HepG2 (cell line): ENCODE results near the gene NPBWR2. TPM values are rescaled to one million over a fixed set of nuclear protein-coding genes. Genes with fewer than 3 reads are reported as not detected.

Experiments used
- BORCS8-MEF2B ChIP-seq: sonication (generic); formaldehyde crosslinking; IDR thresholded peaks from 2 replicates; pipeline ENCODE4 v1.8.0; 2022; ENCODE audit warnings: mild to moderate bottlenecking, missing genetic modification reagents
- DNMT1 ChIP-seq: sonication (generic); formaldehyde crosslinking; IDR thresholded peaks from 2 replicates; pipeline ENCODE4 v1.5.1; 2020; ENCODE audit warnings: mild to moderate bottlenecking, missing genetic modification reagents
- FOXM1 ChIP-seq: sonication (generic); formaldehyde crosslinking; IDR thresholded peaks from 2 replicates; pipeline ENCODE4 v1.5.0; 2020; ENCODE audit warnings: missing genetic modification reagents
- NFRKB ChIP-seq: fragments of 450-650 bp; IDR thresholded peaks from 2 replicates; pipeline ENCODE4 v1.6.1; 2017
- NR2C2 ChIP-seq: sonication (generic); formaldehyde crosslinking; IDR thresholded peaks from 2 replicates; pipeline ENCODE4 v1.4.0; 2020; ENCODE audit warnings: missing genetic modification reagents, mild to moderate bottlenecking, moderate library complexity, borderline replicate concordance
- THYN1 ChIP-seq: sonication (generic); formaldehyde crosslinking; IDR thresholded peaks from 2 replicates; pipeline ENCODE4 v1.8.1; 2023; ENCODE audit warnings: low read depth, mild to moderate bottlenecking, moderate library complexity, missing genetic modification reagents, borderline replicate concordance
- XRCC5 ChIP-seq: fragments of 200-400 bp; formaldehyde crosslinking; optimal IDR thresholded peaks from 2 replicates; pipeline ENCODE3; 2017; ENCODE audit warnings: mild to moderate bottlenecking, low read length
- ZBTB21 ChIP-seq: sonication (generic); formaldehyde crosslinking; IDR thresholded peaks from 2 replicates; pipeline ENCODE4 v1.4.0; 2020; ENCODE audit warnings: missing genetic modification reagents
- ZNF235 ChIP-seq: sonication (generic); formaldehyde crosslinking; IDR thresholded peaks from 2 replicates; pipeline ENCODE4 v1.8.1; 2023; ENCODE audit warnings: mild to moderate bottlenecking, missing genetic modification reagents, borderline replicate concordance
- ZNF260 ChIP-seq: sonication (generic); formaldehyde crosslinking; IDR thresholded peaks from 2 replicates; pipeline ENCODE4 v1.4.0; 2020; ENCODE audit warnings: missing genetic modification reagents, low read depth, mild to moderate bottlenecking, borderline replicate concordance
- ZNF607 ChIP-seq: sonication (generic); formaldehyde crosslinking; IDR thresholded peaks from 2 replicates; pipeline ENCODE4 v1.5.1; 2020; ENCODE audit warnings: missing genetic modification reagents, mild to moderate bottlenecking, borderline replicate concordance
- ZNF670 ChIP-seq: sonication (generic); formaldehyde crosslinking; IDR thresholded peaks from 2 replicates; pipeline ENCODE4 v1.8.0; 2022; ENCODE audit warnings: mild to moderate bottlenecking, missing genetic modification reagents, borderline replicate concordance
- ZNF720 ChIP-seq: sonication (generic); formaldehyde crosslinking; IDR thresholded peaks from 2 replicates; pipeline ENCODE4 v1.4.0; 2020; ENCODE audit warnings: missing genetic modification reagents
- ZNF780A ChIP-seq: sonication (generic); formaldehyde crosslinking; IDR thresholded peaks from 2 replicates; pipeline ENCODE4 v1.8.0; 2022; ENCODE audit warnings: mild to moderate bottlenecking, missing genetic modification reagents, moderate library complexity
- polyA plus RNA-seq, 8 experiments: library from polyadenylated mRNA; depleted of rRNA in 3 of 8; stranded (reverse) in 7 of 8; unstranded in 1 of 8; fragments of >200 nt; fragmentation: Illumina TruSeq in 4 of 8; extraction: Trizol in 4 of 8; gene quantifications; 2 replicates each; pipeline versions ENCODE4 v1.2.1 to v1.2.3, GENCODE V29; 2011 to 2016; ENCODE audit warnings: low read depth in 4 of 8, missing spikeins in 1 of 8, mixed read lengths in 1 of 8; ENCODE audit not compliant: insufficient read depth in 1 of 8
- total RNA-seq, 5 experiments: library from RNA; depleted of rRNA; stranded (reverse); fragments of >200 nt; fragmentation: Illumina TruSeq; extraction: Trizol; gene quantifications; 2 replicates each; pipeline ENCODE4 v1.2.3, GENCODE V29; 2016; ENCODE audit warnings: low read depth in 1 of 5
- TF ChIP-seq, protein P1 (sequence below): IDR thresholded peaks from 2 replicates; pipeline ENCODE4 v1.6.1; 2016; ENCODE audit warnings: missing compliant biosample characterization, missing genetic modification reagents, borderline replicate concordance
- TF ChIP-seq, protein P2 (sequence below): sonication (generic); formaldehyde crosslinking; IDR thresholded peaks from 2 replicates; pipeline ENCODE4 v1.4.0; 2020; ENCODE audit warnings: low read depth, mild to moderate bottlenecking, missing genetic modification reagents
- TF ChIP-seq, protein P3 (sequence below): sonication (generic); formaldehyde crosslinking; conservative IDR thresholded peaks from 2 replicates; pipeline ENCODE4 v1.4.0; 2020; ENCODE audit warnings: missing genetic modification reagents
- TF ChIP-seq, protein P4 (sequence below): sonication (generic); formaldehyde crosslinking; conservative IDR thresholded peaks from 2 replicates; pipeline ENCODE4 v1.8.0; 2022; ENCODE audit warnings: low read depth, missing genetic modification reagents
- TF ChIP-seq, protein P5 (sequence below): IDR thresholded peaks from 2 replicates; pipeline ENCODE4 v1.6.1; 2016; ENCODE audit warnings: mild to moderate bottlenecking
- TF ChIP-seq, protein P6 (sequence below): sonication (generic); formaldehyde crosslinking; IDR thresholded peaks from 2 replicates; pipeline ENCODE4 v1.5.0; 2020; ENCODE audit warnings: missing genetic modification reagents

Gene NPBWR2
- total and polyA plus RNA-seq, 2 of the 13 experiments (the other 11 are each of a cell fraction or from before 2014, with no cell fraction given) = not detected

DNA sequence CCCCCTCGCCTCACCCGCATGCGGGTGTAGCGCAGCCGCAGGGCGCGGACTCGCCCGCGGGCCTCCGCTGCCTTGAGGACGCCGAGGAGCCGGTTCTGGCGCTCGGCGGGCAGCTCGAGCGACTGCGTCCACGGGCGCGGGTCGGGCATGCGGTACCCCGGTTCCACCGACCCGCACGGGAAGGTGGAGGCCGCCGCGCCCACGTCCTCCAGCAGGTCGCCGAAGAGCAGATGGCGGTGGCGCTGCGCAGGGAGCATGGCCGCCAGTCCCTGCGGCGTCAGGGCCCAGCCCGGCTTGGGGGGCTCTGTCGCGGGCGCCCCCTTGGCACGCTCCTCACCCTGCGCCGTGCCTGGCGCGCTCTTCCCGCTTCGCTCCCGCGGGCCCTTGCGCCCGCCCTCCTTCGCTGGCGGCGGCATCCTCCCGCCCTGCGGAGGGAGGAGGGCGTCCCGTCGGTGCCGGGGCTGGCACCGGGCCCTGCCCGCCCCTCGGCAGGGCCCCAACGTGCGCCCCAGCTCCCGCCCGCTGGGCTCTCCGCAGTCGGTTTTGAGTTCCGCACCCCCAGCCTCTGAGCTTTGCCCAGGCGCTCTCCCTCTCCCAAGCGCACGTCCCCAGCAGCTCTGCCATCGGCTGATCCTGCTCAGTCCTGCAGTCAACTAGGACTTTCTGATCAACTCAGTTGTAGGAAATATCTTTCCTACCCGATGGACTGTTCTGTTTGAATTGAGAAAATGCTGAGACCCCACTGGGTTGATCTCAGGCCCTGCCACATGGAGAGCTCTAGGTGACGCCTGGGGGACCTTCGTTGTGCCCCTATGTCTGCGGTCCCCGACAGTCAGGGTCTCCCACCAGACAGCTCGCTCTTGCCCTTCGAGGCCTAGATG lies 23.3 kb downstream of the NPBWR2 start, which contains the start of gene LKAAEAR1 (continued):
- TF ChIP-seq, protein P1, sequence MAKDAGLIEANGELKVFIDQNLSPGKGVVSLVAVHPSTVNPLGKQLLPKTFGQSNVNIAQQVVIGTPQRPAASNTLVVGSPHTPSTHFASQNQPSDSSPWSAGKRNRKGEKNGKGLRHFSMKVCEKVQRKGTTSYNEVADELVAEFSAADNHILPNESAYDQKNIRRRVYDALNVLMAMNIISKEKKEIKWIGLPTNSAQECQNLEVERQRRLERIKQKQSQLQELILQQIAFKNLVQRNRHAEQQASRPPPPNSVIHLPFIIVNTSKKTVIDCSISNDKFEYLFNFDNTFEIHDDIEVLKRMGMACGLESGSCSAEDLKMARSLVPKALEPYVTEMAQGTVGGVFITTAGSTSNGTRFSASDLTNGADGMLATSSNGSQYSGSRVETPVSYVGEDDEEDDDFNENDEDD (CRISPR knock-in tag) = peak; percentile 20
- TF ChIP-seq, protein P2, sequence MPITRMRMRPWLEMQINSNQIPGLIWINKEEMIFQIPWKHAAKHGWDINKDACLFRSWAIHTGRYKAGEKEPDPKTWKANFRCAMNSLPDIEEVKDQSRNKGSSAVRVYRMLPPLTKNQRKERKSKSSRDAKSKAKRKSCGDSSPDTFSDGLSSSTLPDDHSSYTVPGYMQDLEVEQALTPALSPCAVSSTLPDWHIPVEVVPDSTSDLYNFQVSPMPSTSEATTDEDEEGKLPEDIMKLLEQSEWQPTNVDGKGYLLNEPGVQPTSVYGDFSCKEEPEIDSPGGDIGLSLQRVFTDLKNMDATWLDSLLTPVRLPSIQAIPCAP (CRISPR knock-in tag) = peak; percentile 70; the same call in 1 of the 2 replicates
- TF ChIP-seq, protein P3, sequence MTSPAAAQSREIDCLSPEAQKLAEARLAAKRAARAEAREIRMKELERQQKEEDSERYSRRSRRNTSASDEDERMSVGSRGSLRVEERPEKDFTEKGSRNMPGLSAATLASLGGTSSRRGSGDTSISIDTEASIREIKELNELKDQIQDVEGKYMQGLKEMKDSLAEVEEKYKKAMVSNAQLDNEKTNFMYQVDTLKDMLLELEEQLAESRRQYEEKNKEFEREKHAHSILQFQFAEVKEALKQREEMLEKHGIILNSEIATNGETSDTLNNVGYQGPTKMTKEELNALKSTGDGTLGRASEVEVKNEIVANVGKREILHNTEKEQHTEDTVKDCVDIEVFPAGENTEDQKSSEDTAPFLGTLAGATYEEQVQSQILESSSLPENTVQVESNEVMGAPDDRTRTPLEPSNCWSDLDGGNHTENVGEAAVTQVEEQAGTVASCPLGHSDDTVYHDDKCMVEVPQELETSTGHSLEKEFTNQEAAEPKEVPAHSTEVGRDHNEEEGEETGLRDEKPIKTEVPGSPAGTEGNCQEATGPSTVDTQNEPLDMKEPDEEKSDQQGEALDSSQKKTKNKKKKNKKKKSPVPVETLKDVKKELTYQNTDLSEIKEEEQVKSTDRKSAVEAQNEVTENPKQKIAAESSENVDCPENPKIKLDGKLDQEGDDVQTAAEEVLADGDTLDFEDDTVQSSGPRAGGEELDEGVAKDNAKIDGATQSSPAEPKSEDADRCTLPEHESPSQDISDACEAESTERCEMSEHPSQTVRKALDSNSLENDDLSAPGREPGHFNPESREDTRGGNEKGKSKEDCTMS (CRISPR knock-in tag) = no peak
- TF ChIP-seq FOXM1 (CRISPR knock-in tag) (no peak), ZNF720 (no peak), ZNF260 (no peak), ZNF235 (peak; percentile 6; the same call in 1 of the 2 replicates), ZNF607 (CRISPR knock-in tag) (0 out of 2 replicates have a peak, but pooled peaks have one; percentile 40), DNMT1 (peak; percentile 88; the same call in 1 of the 2 replicates), ZNF780A (CRISPR knock-in tag) (no peak), THYN1 (CRISPR knock-in tag) (no peak), NR2C2 (peak; percentile 59), ZNF670 (CRISPR knock-in tag) (0 out of 2 replicates have a peak, but pooled peaks have one; percentile 68), XRCC5 (peak; percentile 14), BORCS8-MEF2B (no peak), NFRKB (no peak), ZBTB21 (CRISPR knock-in tag) (no peak)
- TF ChIP-seq, protein P4, sequence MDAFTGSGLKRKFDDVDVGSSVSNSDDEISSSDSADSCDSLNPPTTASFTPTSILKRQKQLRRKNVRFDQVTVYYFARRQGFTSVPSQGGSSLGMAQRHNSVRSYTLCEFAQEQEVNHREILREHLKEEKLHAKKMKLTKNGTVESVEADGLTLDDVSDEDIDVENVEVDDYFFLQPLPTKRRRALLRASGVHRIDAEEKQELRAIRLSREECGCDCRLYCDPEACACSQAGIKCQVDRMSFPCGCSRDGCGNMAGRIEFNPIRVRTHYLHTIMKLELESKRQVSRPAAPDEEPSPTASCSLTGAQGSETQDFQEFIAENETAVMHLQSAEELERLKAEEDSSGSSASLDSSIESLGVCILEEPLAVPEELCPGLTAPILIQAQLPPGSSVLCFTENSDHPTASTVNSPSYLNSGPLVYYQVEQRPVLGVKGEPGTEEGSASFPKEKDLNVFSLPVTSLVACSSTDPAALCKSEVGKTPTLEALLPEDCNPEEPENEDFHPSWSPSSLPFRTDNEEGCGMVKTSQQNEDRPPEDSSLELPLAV = no peak
- TF ChIP-seq, protein P5, sequence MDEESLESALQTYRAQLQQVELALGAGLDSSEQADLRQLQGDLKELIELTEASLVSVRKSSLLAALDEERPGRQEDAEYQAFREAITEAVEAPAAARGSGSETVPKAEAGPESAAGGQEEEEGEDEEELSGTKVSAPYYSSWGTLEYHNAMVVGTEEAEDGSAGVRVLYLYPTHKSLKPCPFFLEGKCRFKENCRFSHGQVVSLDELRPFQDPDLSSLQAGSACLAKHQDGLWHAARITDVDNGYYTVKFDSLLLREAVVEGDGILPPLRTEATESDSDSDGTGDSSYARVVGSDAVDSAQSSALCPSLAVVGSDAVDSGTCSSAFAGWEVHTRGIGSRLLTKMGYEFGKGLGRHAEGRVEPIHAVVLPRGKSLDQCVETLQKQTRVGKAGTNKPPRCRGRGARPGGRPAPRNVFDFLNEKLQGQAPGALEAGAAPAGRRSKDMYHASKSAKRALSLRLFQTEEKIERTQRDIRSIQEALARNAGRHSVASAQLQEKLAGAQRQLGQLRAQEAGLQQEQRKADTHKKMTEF (CRISPR knock-in tag) = 0 out of 2 replicates have a peak, but pooled peaks have one; percentile 7
- TF ChIP-seq, protein P6, sequence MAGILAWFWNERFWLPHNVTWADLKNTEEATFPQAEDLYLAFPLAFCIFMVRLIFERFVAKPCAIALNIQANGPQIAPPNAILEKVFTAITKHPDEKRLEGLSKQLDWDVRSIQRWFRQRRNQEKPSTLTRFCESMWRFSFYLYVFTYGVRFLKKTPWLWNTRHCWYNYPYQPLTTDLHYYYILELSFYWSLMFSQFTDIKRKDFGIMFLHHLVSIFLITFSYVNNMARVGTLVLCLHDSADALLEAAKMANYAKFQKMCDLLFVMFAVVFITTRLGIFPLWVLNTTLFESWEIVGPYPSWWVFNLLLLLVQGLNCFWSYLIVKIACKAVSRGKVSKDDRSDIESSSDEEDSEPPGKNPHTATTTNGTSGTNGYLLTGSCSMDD (CRISPR knock-in tag) = no peak
